CD14-positive monocyte (primary cell): ENCODE measurements around the gene SDHAF4. TPM values are rescaled to one million over a fixed set of nuclear protein-coding genes. Genes with fewer than 3 reads are reported as not detected.

ENCODE experiments used
- DNase-seq, 3 donors: peaks; one replicate each; pipeline ENCODE4 v3.0.0-alpha.2; 2011 to 2022
- H2AFZ ChIP-seq: 2 replicates; pipeline ENCODE4 v1.6.0; 2012; ENCODE audit warnings: mild to moderate bottlenecking, low read depth, low read length, inconsistent platforms; ENCODE audit not compliant: insufficient read depth, poor library complexity, severe bottlenecking
- H3K27ac ChIP-seq, 2 donors: 1 replicate in 1 of 2; 2 replicates in 1 of 2; pipeline ENCODE4 v1.5.1; 2012 to 2013; ENCODE audit warnings: low read length in 2 of 2, control low read depth in 1 of 2, inconsistent platforms in 1 of 2, low read depth in 1 of 2, mild to moderate bottlenecking in 1 of 2
- H3K27me3 ChIP-seq, 2 donors: one replicate each; pipeline versions ENCODE4 v1.6.0 to v1.6.1; 2011 to 2013; ENCODE audit warnings: low read length in 2 of 2; ENCODE audit not compliant: control insufficient read depth in 2 of 2, insufficient read depth in 2 of 2
- H3K36me3 ChIP-seq, 2 donors: replicated peaks in 1 of 2; 1 replicate in 1 of 2; 2 replicates in 1 of 2; pipeline versions ENCODE4 v1.5.1 to v1.6.1; 2012 to 2013; ENCODE audit warnings: low read length in 2 of 2, control low read depth in 1 of 2, inconsistent platforms in 1 of 2, mild to moderate bottlenecking in 1 of 2; ENCODE audit not compliant: insufficient read depth in 2 of 2, control insufficient read depth in 1 of 2
- H3K4me1 ChIP-seq, 2 donors: 1 replicate in 1 of 2; 2 replicates in 1 of 2; pipeline versions ENCODE4 v1.5.1 to v1.6.1; 2012 to 2013; ENCODE audit warnings: low read length in 2 of 2, control low read depth in 1 of 2, inconsistent platforms in 1 of 2, mild to moderate bottlenecking in 1 of 2, moderate library complexity in 1 of 2; ENCODE audit not compliant: insufficient read depth in 2 of 2, control insufficient read depth in 1 of 2
- H3K4me2 ChIP-seq: replicated peaks from 2 replicates; pipeline ENCODE3; 2012; ENCODE audit warnings: low read length, moderate library complexity, mild to moderate bottlenecking; ENCODE audit not compliant: poor library complexity, severe bottlenecking; ENCODE audit errors: extremely low read depth
- H3K4me3 ChIP-seq, 3 experiments: fragments of 200-600 bp in 1 of 3; sonication (generic) in 1 of 3; replicated peaks in 1 of 3; 1 replicate in 2 of 3; 2 replicates in 1 of 3; pipeline ENCODE4 v1.5.1; 2011 to 2013; ENCODE audit warnings: low read length in 3 of 3, mild to moderate bottlenecking in 3 of 3, control low read depth in 2 of 3, low read depth in 2 of 3, inconsistent platforms in 1 of 3, moderate library complexity in 1 of 3
- H3K79me2 ChIP-seq: 2 replicates; pipeline ENCODE4 v1.6.0; 2012; ENCODE audit warnings: mild to moderate bottlenecking, control low read depth, inconsistent platforms, low read length, moderate library complexity; ENCODE audit not compliant: insufficient read depth
- H3K9ac ChIP-seq: 2 replicates; pipeline ENCODE4 v1.6.0; 2017; ENCODE audit warnings: low read length, mild to moderate bottlenecking; ENCODE audit not compliant: insufficient read depth, poor library complexity, severe bottlenecking
- H3K9me3 ChIP-seq, 2 donors: replicated peaks in 1 of 2; 1 replicate in 1 of 2; 2 replicates in 1 of 2; pipeline versions ENCODE4 v1.5.1 to v1.6.1; 2012 to 2013; ENCODE audit warnings: low read length in 2 of 2, control low read depth in 1 of 2; ENCODE audit not compliant: control insufficient read depth in 1 of 2, insufficient read depth in 1 of 2
- H4K20me1 ChIP-seq: 2 replicates; pipeline ENCODE4 v1.6.0; 2012; ENCODE audit warnings: mild to moderate bottlenecking, low read length, control low read depth, moderate library complexity; ENCODE audit not compliant: insufficient read depth
- H3K27ac Mint-ChIP-seq, 7 donors: one replicate each; pipeline ENCODE4 v1.8.0; 2020; ENCODE audit warnings: mild to moderate bottlenecking in 7 of 7, mixed read lengths in 7 of 7, moderate library complexity in 6 of 7, inconsistent platforms in 2 of 7
- H3K27me3 Mint-ChIP-seq, 3 donors: one replicate each; pipeline ENCODE4 v1.8.0; 2021 to 2022; ENCODE audit warnings: low read depth in 3 of 3, mild to moderate bottlenecking in 3 of 3, mixed read lengths in 3 of 3, moderate library complexity in 3 of 3, inconsistent platforms in 1 of 3
- H3K36me3 Mint-ChIP-seq, 2 donors: one replicate each; pipeline ENCODE4 v1.8.0; 2020; ENCODE audit warnings: mixed read lengths in 2 of 2, inconsistent platforms in 1 of 2, mild to moderate bottlenecking in 1 of 2
- H3K4me1 Mint-ChIP-seq: one replicate; pipeline ENCODE4 v1.8.0; 2020; ENCODE audit warnings: mild to moderate bottlenecking, mixed read lengths
- H3K4me3 Mint-ChIP-seq, 2 donors: one replicate each; pipeline ENCODE4 v1.8.0; 2020; ENCODE audit warnings: mild to moderate bottlenecking in 2 of 2, mixed read lengths in 2 of 2, moderate library complexity in 1 of 2
- H3K9me3 Mint-ChIP-seq, 7 donors: one replicate each; pipeline ENCODE4 v1.8.0; 2020 to 2022; ENCODE audit warnings: mixed read lengths in 7 of 7, mild to moderate bottlenecking in 6 of 7, moderate library complexity in 6 of 7, inconsistent platforms in 2 of 7
- CTCF ChIP-seq: fragments of 200-600 bp; IDR thresholded peaks from one replicate; pipeline ENCODE4 v1.8.0; 2022; ENCODE audit warnings: antibody characterized with exemption, mild to moderate bottlenecking
- WGBS: methylation state at CpG from one replicate; pipeline ENCODE4 v1.1.5; 2013; ENCODE audit warnings: missing lambda C conversion rate; ENCODE audit not compliant: insufficient coverage; 5-methylcytosine and 5-hydroxymethylcytosine counted together
- intact Hi-C, 2 donors: fragments of 100-400 bp; cut with micrococcal nuclease; formaldehyde crosslinking; loops; one replicate each; pipeline versions ENCODE4 v1.15.0 to v1.15.1; 2023
- polyA plus RNA-seq, 3 donors: library from polyadenylated mRNA; depleted of rRNA in 1 of 3; unstranded in 2 of 3; stranded (reverse) in 1 of 3; fragments of 300-500 nt in 2 of 3; fragments of >200 nt in 1 of 3; fragmentation: Illumina TruSeq in 2 of 3; gene quantifications; 1 replicate in 2 of 3; 2 replicates in 1 of 3; pipeline ENCODE4 v1.2.3, GENCODE V29; 2012 to 2021

SDHAF4 gene
- polyA plus RNA-seq, 3 donors: 1.5 to 8.3 (median 7.4) TPM

- Histone ChIP-seq H3K27me3 (no peaks in the 10 kb centered on the region), H3K4me1 (no peaks in the 10 kb centered on the region), H3K27ac (no peak overlapping the region), H3K4me2 (no peak overlapping the region), H3K79me2 (no peaks in the 10 kb centered on the region), H3K9me3 (no peaks in the 10 kb centered on the region), H3K4me3 (no peak overlapping the region), H3K36me3 (peaks cover 20 to 36% of the 10 kb centered on the region in 2 donors), H3K9ac (no peak overlapping the region), H2AFZ (no peak overlapping the region), H4K20me1 (no peaks in the 10 kb centered on the region)
- peaks cover 2% of the 10 kb centered on the region for H3K4me1 Mint-ChIP-seq
- no peak overlapping the region for H3K4me3 Mint-ChIP-seq
- TF ChIP-seq CTCF: no peak
- H3K9me3 Mint-ChIP-seq: no peaks in the 10 kb centered on the region
- no peak overlapping the region for H3K27ac Mint-ChIP-seq
- intact Hi-C loops: loop anchor here in 1 of 2 donors (10.0 kb wide), 1 partner anchor 358 kb away; no protein-coding TSS in a partner anchor
- no peak for DNase-seq
- peaks cover 26 to 32% of the 10 kb centered on the region in 2 donors for H3K36me3 Mint-ChIP-seq
- no CpG with 5 or more reads among the region's 5 CpGs for WGBS
- H3K27me3 Mint-ChIP-seq: no peaks in the 10 kb centered on the region
Measured at GRCh38 chr6:70527071-70527737, 39.5 kb upstream of the SDHAF4 start.

- DNase-seq: no peak
- Mint-ChIP-seq H3K4me1 (peaks cover 2% of the 10 kb centered on the region), H3K36me3 (peaks cover 23 to 29% of the 10 kb centered on the region in 2 donors), H3K27ac (no peak overlapping the region), H3K4me3 (no peak overlapping the region), H3K27me3 (no peaks in the 10 kb centered on the region), H3K9me3 (no peaks in the 10 kb centered on the region)
- no peak for TF ChIP-seq CTCF
- no peaks in the 10 kb centered on the region for H3K4me1 ChIP-seq
- H3K4me2 ChIP-seq: no peak overlapping the region
- no peaks in the 10 kb centered on the region for H3K27me3 ChIP-seq
- peaks cover 17 to 21% of the 10 kb centered on the region in 2 donors for H3K36me3 ChIP-seq
- intact Hi-C loops: no loop called here
- H3K79me2 ChIP-seq: no peaks in the 10 kb centered on the region
- no peaks in the 10 kb centered on the region for H3K9me3 ChIP-seq
- no peaks in the 10 kb centered on the region for H4K20me1 ChIP-seq
- no peak overlapping the region for H3K27ac ChIP-seq
- WGBS: no CpG with 5 or more reads among the region's 2 CpGs
- H2AFZ ChIP-seq: no peak overlapping the region
- H3K9ac ChIP-seq: no peak overlapping the region
- no peak overlapping the region for H3K4me3 ChIP-seq
Measured at GRCh38 chr6:70530023-70530422, 36.7 kb upstream of the SDHAF4 start.
